IPS-18a (cell line): ENCODE measurements around the gene XRCC4.
"Not testable (repeated sequence)": the region's sequence is repeated elsewhere in the genome, so short reads cannot be mapped to it uniquely, and the experiment has no call there.

ENCODE experiments used
- H3K27ac ChIP-seq: one replicate; pipeline ENCODE4 v1.5.1; 2013; ENCODE audit warnings: low read length
- H3K27me3 ChIP-seq: one replicate; pipeline ENCODE4 v1.6.1; 2013; ENCODE audit warnings: mild to moderate bottlenecking, low read length; ENCODE audit not compliant: control insufficient read depth, insufficient read depth
- H3K36me3 ChIP-seq: one replicate; pipeline ENCODE4 v1.6.1; 2013; ENCODE audit warnings: low read depth, low read length; ENCODE audit not compliant: control insufficient read depth
- H3K4me1 ChIP-seq: one replicate; pipeline ENCODE4 v1.6.1; 2013; ENCODE audit warnings: low read depth, low read length; ENCODE audit not compliant: control insufficient read depth
- H3K4me3 ChIP-seq: one replicate; pipeline ENCODE4 v1.5.1; 2013; ENCODE audit warnings: low read length
- H3K9ac ChIP-seq: one replicate; pipeline ENCODE4 v1.6.1; 2013; ENCODE audit warnings: mild to moderate bottlenecking, low read length, moderate library complexity
- H3K9me3 ChIP-seq: one replicate; pipeline ENCODE4 v1.6.1; 2013; ENCODE audit warnings: low read depth, low read length; ENCODE audit not compliant: control insufficient read depth

The XRCC4 gene

DNA sequence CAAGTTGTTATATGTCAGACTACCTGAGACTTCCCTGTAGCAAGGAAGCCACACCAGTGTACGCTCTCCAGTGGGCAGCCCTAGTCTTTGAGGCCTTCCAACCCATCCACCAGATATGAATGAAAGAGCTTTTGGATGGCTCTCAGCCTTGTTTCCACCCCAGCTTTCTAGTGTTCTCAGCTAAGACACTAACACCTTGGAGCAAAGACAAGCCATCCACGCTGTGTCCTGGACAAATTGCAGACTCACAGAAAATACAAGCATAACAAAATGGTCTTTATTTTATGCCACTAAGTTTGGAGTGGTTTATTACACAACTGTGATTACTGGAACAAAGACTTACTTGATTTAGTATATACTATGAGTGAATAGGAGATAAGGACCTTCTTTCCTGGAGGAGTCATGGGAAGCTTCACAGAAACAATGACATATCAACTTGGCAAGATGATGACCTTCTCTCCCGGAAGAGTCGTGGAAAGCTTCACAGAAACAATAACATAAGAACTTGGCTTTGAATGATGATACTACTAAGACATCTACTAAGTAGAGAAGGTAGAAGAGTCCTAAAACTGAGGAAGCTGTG, 260.2 kb downstream of the XRCC4 start:
- H3K27ac ChIP-seq, result no peak overlapping the region
- H3K4me3 ChIP-seq, result no peak overlapping the region
- H3K4me1 ChIP-seq, result peaks cover 11% of the 10 kb centered on the region
- H3K9ac ChIP-seq, result no peak overlapping the region
- H3K9me3 ChIP-seq, result no peaks in the 10 kb centered on the region
- H3K27me3 ChIP-seq, result no peaks in the 10 kb centered on the region
- H3K36me3 ChIP-seq, result no peaks in the 10 kb centered on the region

DNA sequence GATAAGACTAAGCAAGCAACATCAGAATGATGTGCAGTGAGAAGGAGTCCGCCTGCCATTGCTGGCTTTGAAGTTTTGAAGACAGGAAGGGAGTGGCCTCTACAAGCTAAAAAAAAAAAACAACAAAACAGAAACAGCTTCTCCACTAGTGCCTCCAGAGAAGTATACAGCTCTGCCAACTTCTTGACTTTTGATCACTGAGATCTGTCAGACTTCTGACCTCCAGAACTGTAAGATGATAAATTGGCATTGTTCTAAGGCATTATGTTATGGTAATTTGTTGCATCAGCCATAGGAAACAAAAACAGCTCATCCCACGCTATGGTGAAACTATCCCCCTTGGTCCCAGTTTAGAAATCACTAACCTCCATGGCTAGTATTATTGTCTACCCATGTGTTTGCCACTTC, 263.2 kb downstream of the XRCC4 start:
- Histone ChIP-seq H3K4me3 (no peak overlapping the region), H3K9me3 (no peaks in the 10 kb centered on the region), H3K27ac (peak overlapping the region; percentile 0), H3K36me3 (no peaks in the 10 kb centered on the region), H3K4me1 (peaks cover 11% of the 10 kb centered on the region), H3K9ac (no peak overlapping the region), H3K27me3 (no peaks in the 10 kb centered on the region)

GRCh38 chr5:83341815-83342334, 264.5 kb downstream of the XRCC4 start:
- Histone ChIP-seq H3K9me3 (no peaks in the 10 kb centered on the region), H3K27ac (no peak overlapping the region), H3K27me3 (no peaks in the 10 kb centered on the region), H3K4me1 (peaks cover 11% of the 10 kb centered on the region), H3K9ac (peak overlapping the region; percentile 20), H3K4me3 (no peak overlapping the region), H3K36me3 (no peaks in the 10 kb centered on the region)

DNA sequence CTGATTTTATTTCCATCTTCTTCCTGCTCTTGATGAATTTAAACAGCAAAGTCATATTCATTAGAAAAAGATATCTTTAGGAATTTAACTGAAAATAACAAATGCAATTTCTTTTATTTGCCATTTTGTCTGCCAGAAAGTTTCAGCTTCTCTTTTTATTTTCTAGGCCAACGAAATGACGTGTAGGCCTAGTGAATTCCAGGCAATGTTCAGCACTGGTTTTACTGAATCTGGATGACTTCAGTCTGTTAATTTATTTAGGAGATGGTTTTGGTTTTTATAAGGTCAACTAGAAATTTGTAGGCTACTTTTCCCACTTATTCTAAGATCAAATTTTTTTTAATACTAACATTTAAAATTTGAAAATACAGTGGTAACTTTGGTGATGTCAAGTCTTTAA, 265.1 kb downstream of the XRCC4 start:
- no peaks in the 10 kb centered on the region for H3K27me3 ChIP-seq
- peaks cover 2% of the 10 kb centered on the region for H3K9me3 ChIP-seq
- no peaks in the 10 kb centered on the region for H3K36me3 ChIP-seq
- no peak overlapping the region for H3K9ac ChIP-seq
- H3K4me1 ChIP-seq, result peaks cover 11% of the 10 kb centered on the region
- no peak overlapping the region for H3K27ac ChIP-seq
- no peak overlapping the region for H3K4me3 ChIP-seq

GRCh38 chr5:83343299-83343698, 266.0 kb downstream of the XRCC4 start:
- H3K27ac ChIP-seq, result no peak overlapping the region
- H3K9ac ChIP-seq, result no peak overlapping the region
- no peaks in the 10 kb centered on the region for H3K36me3 ChIP-seq
- no peak overlapping the region for H3K4me3 ChIP-seq
- no peaks in the 10 kb centered on the region for H3K27me3 ChIP-seq
- H3K4me1 ChIP-seq, result peaks cover 11% of the 10 kb centered on the region
- H3K9me3 ChIP-seq, result peaks cover 10% of the 10 kb centered on the region

DNA sequence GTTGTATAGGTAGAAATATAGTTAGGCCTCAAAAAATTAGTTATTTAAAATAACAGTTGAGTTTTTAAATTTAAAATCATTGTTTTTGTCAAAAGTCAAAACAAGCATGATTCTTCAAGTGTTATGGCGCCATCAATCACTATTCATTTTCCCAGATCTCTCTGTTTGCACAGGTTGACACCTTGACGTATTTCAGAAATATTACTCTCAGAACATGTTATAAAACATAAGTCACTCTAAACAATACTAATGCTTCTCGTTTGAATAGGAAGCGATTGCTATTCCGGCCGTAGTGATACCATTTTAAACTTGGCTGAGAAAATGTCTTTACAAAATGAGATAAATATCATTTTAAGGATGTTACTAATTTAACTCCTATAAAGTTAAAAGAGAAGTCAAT, 268.1 kb downstream of the XRCC4 start:
- H3K4me1 ChIP-seq, result peaks cover 10% of the 10 kb centered on the region
- H3K9me3 ChIP-seq, result peaks cover 26% of the 10 kb centered on the region
- H3K9ac ChIP-seq, result no peak overlapping the region
- no peak overlapping the region for H3K4me3 ChIP-seq
- peaks cover 5% of the 10 kb centered on the region for H3K36me3 ChIP-seq
- H3K27me3 ChIP-seq, result no peaks in the 10 kb centered on the region
- no peak overlapping the region for H3K27ac ChIP-seq

DNA sequence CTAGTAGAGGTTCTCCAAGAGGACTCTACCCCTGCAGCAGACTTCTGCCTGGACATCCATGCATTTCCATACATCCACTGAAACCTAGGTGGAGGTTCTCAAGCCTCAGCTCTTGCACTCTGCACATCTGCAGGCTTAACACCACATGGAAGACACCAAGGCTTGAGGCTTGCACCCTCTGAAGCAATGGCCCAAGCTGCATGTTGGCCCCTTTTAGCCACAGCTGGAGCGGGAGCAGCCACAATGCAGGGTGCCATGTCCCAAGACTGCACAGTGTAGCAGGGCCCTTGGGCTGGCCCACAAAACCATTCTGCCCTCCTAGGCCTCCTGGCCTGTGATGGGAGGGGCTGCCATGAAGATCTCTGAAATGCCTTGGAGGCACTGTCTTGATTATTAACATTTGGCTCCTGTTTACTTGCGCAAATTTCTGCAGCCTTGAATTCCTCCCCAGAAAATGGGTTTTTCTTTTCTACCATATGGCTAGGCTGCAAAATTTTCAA, 271.0 kb downstream of the XRCC4 start:
- peaks cover 33% of the 10 kb centered on the region for H3K9me3 ChIP-seq
- no peak overlapping the region for H3K4me3 ChIP-seq
- no peak overlapping the region for H3K27ac ChIP-seq
- H3K4me1 ChIP-seq, result peaks cover 12% of the 10 kb centered on the region
- no peaks in the 10 kb centered on the region for H3K27me3 ChIP-seq
- H3K36me3 ChIP-seq, result peaks cover 5% of the 10 kb centered on the region
- no peak overlapping the region for H3K9ac ChIP-seq

DNA sequence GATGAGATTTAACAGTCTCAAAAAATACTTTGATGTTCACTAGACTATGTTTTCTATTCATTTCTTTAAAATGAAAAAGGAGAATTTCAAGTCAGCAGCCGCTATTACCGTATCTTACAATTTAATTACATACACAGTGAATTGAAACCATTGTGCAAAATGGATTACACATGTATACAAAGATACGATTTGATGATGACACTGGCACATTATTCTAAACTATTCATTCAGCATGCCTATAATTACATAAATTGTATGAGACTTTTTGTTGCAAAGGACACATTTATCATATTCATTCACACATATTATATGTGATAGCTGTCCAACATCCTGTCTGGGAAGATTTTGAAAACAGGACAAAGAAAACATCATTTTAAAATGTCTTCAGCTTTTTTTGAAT, 275.9 kb downstream of the XRCC4 start:
- H3K27ac ChIP-seq, result no peak overlapping the region
- peaks cover 24% of the 10 kb centered on the region for H3K9me3 ChIP-seq
- no peak overlapping the region for H3K4me3 ChIP-seq
- no peaks in the 10 kb centered on the region for H3K27me3 ChIP-seq
- no peak overlapping the region for H3K9ac ChIP-seq
- peaks cover 46% of the 10 kb centered on the region for H3K4me1 ChIP-seq
- H3K36me3 ChIP-seq, result peaks cover 5% of the 10 kb centered on the region

GRCh38 chr5:83353774-83354173, 276.4 kb downstream of the XRCC4 start:
- Histone ChIP-seq H3K9ac (no peak overlapping the region), H3K36me3 (peaks cover 5% of the 10 kb centered on the region), H3K4me1 (peaks cover 46% of the 10 kb centered on the region), H3K27me3 (no peaks in the 10 kb centered on the region), H3K27ac (peak overlapping the region; percentile 79), H3K4me3 (peak overlapping the region; percentile 16), H3K9me3 (peaks cover 21% of the 10 kb centered on the region)

GRCh38 chr5:83354958-83355357, 277.6 kb downstream of the XRCC4 start:
- Histone ChIP-seq H3K27me3 (no peaks in the 10 kb centered on the region), H3K27ac (peak overlapping the region; percentile 79), H3K9ac (peak overlapping the region; percentile 24), H3K9me3 (peaks cover 13% of the 10 kb centered on the region), H3K4me3 (peak overlapping the region; percentile 32), H3K36me3 (peaks cover 2% of the 10 kb centered on the region), H3K4me1 (peaks cover 46% of the 10 kb centered on the region)

- peak overlapping the region; percentile 24 for H3K9ac ChIP-seq
- H3K27ac ChIP-seq, result peak overlapping the region; percentile 65
- H3K4me1 ChIP-seq, result peaks cover 46% of the 10 kb centered on the region
Observed at GRCh38 chr5:83355482-83356014, 278.2 kb downstream of the XRCC4 start.

More at GRCh38 chr5:83355482-83356014, 278.2 kb downstream of the XRCC4 start:
- H3K27me3 ChIP-seq, H3K36me3 ChIP-seq: not testable (repeated sequence)
- Histone ChIP-seq H3K9me3 (peaks cover 13% of the 10 kb centered on the region), H3K4me3 (peak overlapping the region; percentile 32)
